ENCODE measurements around the gene TOR4A. TPM values are rescaled to one million over a fixed set of nuclear protein-coding genes. Genes with fewer than 3 reads are reported as not detected.

The TOR4A gene
- total RNA-seq, 2 donors from 2014 or later: 1.6 to 7.3 TPM

- no peak overlapping the region for H3K4me3 ChIP-seq
- no peak for DNase-seq (ENCODE audit: low spot score)
- H3K27ac ChIP-seq: no peak overlapping the region
- 69% methylated on average over 6 of the region's 6 CpGs for WGBS
- peaks cover 2% of the 10 kb centered on the region for H3K4me1 ChIP-seq (replicated peaks)
- H3K9me3 ChIP-seq: no peaks in the 10 kb centered on the region
- no peaks in the 10 kb centered on the region for H3K27me3 ChIP-seq (replicated peaks; ENCODE audit: insufficient read depth)
- peaks cover 0 to 8% of the 10 kb centered on the region in 2 donors for H3K36me3 ChIP-seq
- intact Hi-C loops (cut with DNase I): no loop called here
- TF ChIP-seq POLR2A (IDR thresholded peaks at IDR 0.05): no peak
- TF ChIP-seq CTCF (IDR thresholded peaks at IDR 0.05): no peak
- TF ChIP-seq POLR2AphosphoS5 (IDR thresholded peaks at IDR 0.05): no peak
Observed at GRCh38 chr9:137247916-137248175, 29.7 kb upstream of the TOR4A start.

GRCh38 chr9:137250329-137251193 lies 27.0 kb upstream of the TOR4A start:
- intact Hi-C loops (cut with DNase I): no loop called here
- Histone ChIP-seq H3K4me1 (replicated peaks) (no peaks in the 10 kb centered on the region), H3K27me3 (replicated peaks; ENCODE audit: insufficient read depth) (no peaks in the 10 kb centered on the region), H3K36me3 (no peaks in the 10 kb centered on the region), H3K27ac (no peak overlapping the region), H3K4me3 (no peak overlapping the region), H3K9me3 (no peaks in the 10 kb centered on the region)
- DNase-seq (ENCODE audit: low spot score): no peak
- TF ChIP-seq POLR2AphosphoS5 (IDR thresholded peaks at IDR 0.05) (no peak), CTCF (IDR thresholded peaks at IDR 0.05) (no peak), POLR2A (IDR thresholded peaks at IDR 0.05) (no peak)
- WGBS: 60% methylated on average over 18 of the region's 18 CpGs

GRCh38 chr9:137251194-137251461 lies 26.4 kb upstream of the TOR4A start, which contains the start of gene STPG3:
Gene STPG3, plus strand, starts transcription at chr9:137251286. Its CDS starts 1 bp downstream, at chr9:137251287.
- TF ChIP-seq POLR2AphosphoS5 (IDR thresholded peaks at IDR 0.05) (no peak), CTCF (IDR thresholded peaks at IDR 0.05) (no peak), POLR2A (IDR thresholded peaks at IDR 0.05) (no peak)
- no peak within 1 kb of the TSS for H3K4me3 ChIP-seq
- no peak within 1 kb of the TSS for H3K27ac ChIP-seq
- DNase-seq (ENCODE audit: low spot score): no peak
- H3K27me3 ChIP-seq (replicated peaks; ENCODE audit: insufficient read depth): no peaks in the 10 kb centered on the region
- intact Hi-C loops (cut with DNase I): no loop called here
- H3K4me1 ChIP-seq (replicated peaks): peaks cover 3% of the 10 kb centered on the region
- no peaks in the 10 kb centered on the region for H3K36me3 ChIP-seq
- H3K9me3 ChIP-seq: no peaks in the 10 kb centered on the region
- WGBS: 71% methylated on average over 4 of the region's 4 CpGs

GRCh38 chr9:137251490-137252268 lies 25.8 kb upstream of the TOR4A start:
- no peaks in the 10 kb centered on the region for H3K36me3 ChIP-seq
- no peak overlapping the region for H3K4me3 ChIP-seq
- H3K4me1 ChIP-seq (replicated peaks): peaks cover 9% of the 10 kb centered on the region
- TF ChIP-seq CTCF (IDR thresholded peaks at IDR 0.05): no peak
- no peak for TF ChIP-seq POLR2A (IDR thresholded peaks at IDR 0.05)
- no peak for TF ChIP-seq POLR2AphosphoS5 (IDR thresholded peaks at IDR 0.05)
- no peak overlapping the region for H3K27ac ChIP-seq
- DNase-seq (ENCODE audit: low spot score): no peak
- intact Hi-C loops (cut with DNase I): no loop called here
- H3K27me3 ChIP-seq (replicated peaks; ENCODE audit: insufficient read depth): no peaks in the 10 kb centered on the region
- WGBS: 90% methylated on average over 22 of the region's 22 CpGs
- H3K9me3 ChIP-seq: no peaks in the 10 kb centered on the region

Data from prostate gland (tissue), 2 donors.